Panc1 (cell line): ENCODE data around the gene TMEM175. TPM values are rescaled to one million over a fixed set of nuclear protein-coding genes. Genes with fewer than 3 reads are reported as not detected.

ENCODE experiments used
- ATAC-seq: fragments of 200-7000 bp; cut with Tn5 transposase; 2 replicates; pipeline ENCODE4 v1.9.1; 2020; ENCODE audit warnings: mild to moderate bottlenecking, moderate library complexity
- BruUV-seq: library from RNA; stranded (reverse); fragments of 400-500 nt; replicated peaks from 2 replicates; lab custom pipeline; 2021; lab: Mats Ljungman, UMichigan
- CTCF ChIA-PET: fragments of 300-600 bp; sonication (Branson Sonifier 250); formaldehyde crosslinking; loops from one replicate; lab custom pipeline; 2022; ENCODE audit warnings: antibody characterized with exemption; lab: Charles Lee
- POLR2A ChIA-PET: fragments of 300-600 bp; sonication (Branson Sonifier 250); formaldehyde crosslinking; loops from one replicate; lab custom pipeline; 2022; ENCODE audit warnings: antibody characterized with exemption; lab: Charles Lee
- DNase-seq: peaks from one replicate; pipeline ENCODE4 v3.0.0-alpha.2; 2010; ENCODE audit warnings: low read depth, low spot score
- H3K27ac ChIP-seq: 2 replicates; pipeline ENCODE4 v1.5.1; 2011; ENCODE audit warnings: mild to moderate bottlenecking, low read length, inconsistent platforms
- H3K27me3 ChIP-seq: fragments of 200-500 bp; sonication (Bioruptor generic); 2 replicates; pipeline ENCODE4 v1.6.0; 2014; ENCODE audit warnings: low read length, inconsistent platforms; ENCODE audit not compliant: control insufficient read depth, insufficient read depth
- H3K36me3 ChIP-seq: fragments of 200-500 bp; sonication (Bioruptor generic); 2 replicates; pipeline ENCODE4 v1.5.1; 2014; ENCODE audit warnings: inconsistent platforms, mild to moderate bottlenecking, low read length, moderate library complexity; ENCODE audit not compliant: control insufficient read depth, insufficient read depth
- H3K4me1 ChIP-seq: 2 replicates; pipeline ENCODE4 v1.5.1; 2011; ENCODE audit warnings: inconsistent platforms, mild to moderate bottlenecking, low read length, moderate library complexity; ENCODE audit not compliant: control insufficient read depth, insufficient read depth
- H3K4me3 ChIP-seq, 2 experiments: 2 replicates each; pipeline ENCODE4 v1.5.1; 2011 to 2012; ENCODE audit warnings: low read depth in 2 of 2, low read length in 2 of 2, mild to moderate bottlenecking in 2 of 2, inconsistent platforms in 1 of 2, moderate library complexity in 1 of 2
- H3K9me3 ChIP-seq: fragments of 200-500 bp; sonication (Bioruptor generic); 2 replicates; pipeline ENCODE4 v1.5.1; 2014; ENCODE audit warnings: low read depth, mild to moderate bottlenecking, inconsistent platforms, low read length, moderate library complexity; ENCODE audit not compliant: control insufficient read depth, insufficient read depth
- POLR2AphosphoS5 ChIP-seq: IDR thresholded peaks from 2 replicates; pipeline ENCODE4 v1.6.1; 2012; ENCODE audit warnings: mild to moderate bottlenecking, low read depth, low read length, moderate library complexity
- SIN3A ChIP-seq: IDR thresholded peaks from 2 replicates; pipeline ENCODE4 v1.6.1; 2012; ENCODE audit warnings: low read depth, mild to moderate bottlenecking, low read length, moderate library complexity, borderline replicate concordance; ENCODE audit not compliant: insufficient read depth
- TCF7L2 ChIP-seq: IDR thresholded peaks from 2 replicates; pipeline ENCODE4 v1.6.1; 2011; ENCODE audit warnings: mild to moderate bottlenecking, low read depth, low read length, inconsistent platforms
- in situ Hi-C: cut with HindIII; loops from 2 replicates; pipeline ENCODE4 v1.10.0; 2016; ENCODE audit warnings: low sequenced_read_pairs, low pct_unique_long_range_greater_than_20kb
- intact Hi-C: fragments of 100-400 bp; cut with micrococcal nuclease; formaldehyde crosslinking; loops from one replicate; pipeline ENCODE4 v1.10.0; 2022; ENCODE audit not compliant: unreplicated experiment
- total RNA-seq: library from RNA; stranded (reverse); gene quantifications from one replicate; pipeline ENCODE4 v1.2.1, GENCODE V29; 2021; ENCODE audit not compliant: unreplicated experiment
- TF ChIP-seq, protein P1 (sequence below): fragments of 450-650 bp; IDR thresholded peaks from 2 replicates; pipeline ENCODE4 v1.5.1; 2017; ENCODE audit warnings: mild to moderate bottlenecking
- TF ChIP-seq, protein P2 (sequence below), 2 experiments: IDR thresholded peaks; 2 replicates each; pipeline ENCODE4 v1.6.1; 2011 to 2012; ENCODE audit warnings: low read depth in 2 of 2, control low read depth in 1 of 2, low read length in 1 of 2, mild to moderate bottlenecking in 1 of 2, moderate library complexity in 1 of 2; ENCODE audit not compliant: insufficient read depth in 1 of 2

The TMEM175 gene
- total RNA-seq, 1 experiment from 2014 or later: 21.8 TPM

DNA sequence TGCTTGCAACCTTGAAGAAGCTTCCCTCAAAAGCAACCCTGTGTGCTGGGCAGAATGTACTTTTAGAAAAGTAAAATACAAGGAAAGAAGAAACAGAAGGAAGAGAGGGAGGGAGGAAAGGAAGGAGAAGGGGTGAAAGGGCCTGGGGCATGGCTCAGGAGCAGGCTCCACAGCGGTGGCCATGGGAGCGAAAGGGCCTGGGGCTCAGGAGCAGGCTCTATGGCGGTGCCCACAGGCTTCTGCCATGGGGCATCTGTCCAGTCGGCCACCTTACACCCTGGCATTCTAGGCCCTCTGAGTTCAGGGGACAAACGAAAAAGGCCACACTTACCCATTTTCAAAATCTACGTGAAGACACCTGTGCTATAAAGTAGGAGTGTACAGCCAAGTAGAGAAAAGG, 31.5 kb upstream of the TMEM175 start:
- DNase-seq (no peak), ATAC-seq (no peak)
- no peaks in the 10 kb centered on the region for H3K4me1 ChIP-seq
- ChIA-PET POLR2A (no interaction called here), CTCF (no interaction called here)
- TF ChIP-seq, protein P1, sequence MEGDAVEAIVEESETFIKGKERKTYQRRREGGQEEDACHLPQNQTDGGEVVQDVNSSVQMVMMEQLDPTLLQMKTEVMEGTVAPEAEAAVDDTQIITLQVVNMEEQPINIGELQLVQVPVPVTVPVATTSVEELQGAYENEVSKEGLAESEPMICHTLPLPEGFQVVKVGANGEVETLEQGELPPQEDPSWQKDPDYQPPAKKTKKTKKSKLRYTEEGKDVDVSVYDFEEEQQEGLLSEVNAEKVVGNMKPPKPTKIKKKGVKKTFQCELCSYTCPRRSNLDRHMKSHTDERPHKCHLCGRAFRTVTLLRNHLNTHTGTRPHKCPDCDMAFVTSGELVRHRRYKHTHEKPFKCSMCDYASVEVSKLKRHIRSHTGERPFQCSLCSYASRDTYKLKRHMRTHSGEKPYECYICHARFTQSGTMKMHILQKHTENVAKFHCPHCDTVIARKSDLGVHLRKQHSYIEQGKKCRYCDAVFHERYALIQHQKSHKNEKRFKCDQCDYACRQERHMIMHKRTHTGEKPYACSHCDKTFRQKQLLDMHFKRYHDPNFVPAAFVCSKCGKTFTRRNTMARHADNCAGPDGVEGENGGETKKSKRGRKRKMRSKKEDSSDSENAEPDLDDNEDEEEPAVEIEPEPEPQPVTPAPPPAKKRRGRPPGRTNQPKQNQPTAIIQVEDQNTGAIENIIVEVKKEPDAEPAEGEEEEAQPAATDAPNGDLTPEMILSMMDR: no peak
- TF ChIP-seq TCF7L2: no peak
- TF ChIP-seq, protein P2, sequence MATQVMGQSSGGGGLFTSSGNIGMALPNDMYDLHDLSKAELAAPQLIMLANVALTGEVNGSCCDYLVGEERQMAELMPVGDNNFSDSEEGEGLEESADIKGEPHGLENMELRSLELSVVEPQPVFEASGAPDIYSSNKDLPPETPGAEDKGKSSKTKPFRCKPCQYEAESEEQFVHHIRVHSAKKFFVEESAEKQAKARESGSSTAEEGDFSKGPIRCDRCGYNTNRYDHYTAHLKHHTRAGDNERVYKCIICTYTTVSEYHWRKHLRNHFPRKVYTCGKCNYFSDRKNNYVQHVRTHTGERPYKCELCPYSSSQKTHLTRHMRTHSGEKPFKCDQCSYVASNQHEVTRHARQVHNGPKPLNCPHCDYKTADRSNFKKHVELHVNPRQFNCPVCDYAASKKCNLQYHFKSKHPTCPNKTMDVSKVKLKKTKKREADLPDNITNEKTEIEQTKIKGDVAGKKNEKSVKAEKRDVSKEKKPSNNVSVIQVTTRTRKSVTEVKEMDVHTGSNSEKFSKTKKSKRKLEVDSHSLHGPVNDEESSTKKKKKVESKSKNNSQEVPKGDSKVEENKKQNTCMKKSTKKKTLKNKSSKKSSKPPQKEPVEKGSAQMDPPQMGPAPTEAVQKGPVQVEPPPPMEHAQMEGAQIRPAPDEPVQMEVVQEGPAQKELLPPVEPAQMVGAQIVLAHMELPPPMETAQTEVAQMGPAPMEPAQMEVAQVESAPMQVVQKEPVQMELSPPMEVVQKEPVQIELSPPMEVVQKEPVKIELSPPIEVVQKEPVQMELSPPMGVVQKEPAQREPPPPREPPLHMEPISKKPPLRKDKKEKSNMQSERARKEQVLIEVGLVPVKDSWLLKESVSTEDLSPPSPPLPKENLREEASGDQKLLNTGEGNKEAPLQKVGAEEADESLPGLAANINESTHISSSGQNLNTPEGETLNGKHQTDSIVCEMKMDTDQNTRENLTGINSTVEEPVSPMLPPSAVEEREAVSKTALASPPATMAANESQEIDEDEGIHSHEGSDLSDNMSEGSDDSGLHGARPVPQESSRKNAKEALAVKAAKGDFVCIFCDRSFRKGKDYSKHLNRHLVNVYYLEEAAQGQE (IDR thresholded peaks at IDR 0.05; ENCODE audit: insufficient read depth in 1 of 2, low read depth in 2 of 2, low read length in 1 of 2): no peak
- TF ChIP-seq POLR2AphosphoS5: no peak
- TF ChIP-seq SIN3A: no peak
- intact Hi-C loops: no loop called here
- BruUV-seq: no TSS peak
- H3K4me3 ChIP-seq: no peak overlapping the region
- H3K9me3 ChIP-seq: no peaks in the 10 kb centered on the region
- H3K27ac ChIP-seq: no peak overlapping the region
- no peaks in the 10 kb centered on the region for H3K36me3 ChIP-seq
- H3K27me3 ChIP-seq: no peaks in the 10 kb centered on the region
- in situ Hi-C loops: no loop called here

DNA sequence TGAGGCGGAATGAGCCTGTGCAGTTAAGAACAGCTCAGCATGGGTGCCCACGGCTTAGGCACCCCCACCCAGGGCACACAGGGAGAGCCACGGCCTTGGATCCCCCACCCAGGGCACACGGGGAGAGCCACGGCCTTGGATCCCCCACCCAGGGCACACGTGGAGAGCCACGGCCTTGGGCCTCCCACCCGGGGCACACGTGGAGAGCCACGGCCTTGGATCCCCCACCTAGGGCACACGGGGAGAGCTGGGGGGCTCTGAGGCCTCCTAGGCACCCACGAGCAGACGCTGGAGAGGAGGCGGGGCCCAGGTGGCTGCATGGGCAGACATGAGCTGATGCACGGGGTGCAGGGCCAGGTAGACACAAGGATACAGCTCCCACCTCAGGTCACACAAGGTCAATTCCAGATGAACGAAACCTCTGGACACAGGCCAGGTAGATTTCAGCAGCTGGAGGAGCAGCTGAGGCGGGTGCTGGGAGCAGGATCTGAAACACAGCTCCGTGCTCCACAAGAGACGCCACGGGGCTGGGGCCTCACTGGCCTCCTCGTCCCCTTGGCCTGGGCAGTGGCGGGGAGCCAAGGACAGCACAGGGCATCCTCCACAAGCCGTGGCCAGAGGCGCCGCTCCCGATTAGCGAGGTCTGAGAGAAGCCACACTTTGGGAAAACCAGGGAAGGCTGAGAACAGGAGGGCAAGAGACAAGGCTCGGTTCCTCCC, 30.9 kb upstream of the TMEM175 start:
- BruUV-seq: no TSS peak
- ChIA-PET CTCF (no interaction called here), POLR2A (no interaction called here)
- intact Hi-C loops (no loop called here), in situ Hi-C loops (no loop called here)
- Histone ChIP-seq H3K4me3 (no peak overlapping the region), H3K27me3 (no peaks in the 10 kb centered on the region), H3K36me3 (no peaks in the 10 kb centered on the region), H3K27ac (no peak overlapping the region), H3K4me1 (no peaks in the 10 kb centered on the region), H3K9me3 (no peaks in the 10 kb centered on the region)
- no peak for TF ChIP-seq SIN3A
- TF ChIP-seq POLR2AphosphoS5: no peak
- TF ChIP-seq, protein P1: no peak
- TF ChIP-seq, protein P2 (IDR thresholded peaks at IDR 0.05; ENCODE audit: insufficient read depth in 1 of 2, low read depth in 2 of 2, low read length in 1 of 2): no peak
- TF ChIP-seq TCF7L2: no peak
- ATAC-seq: no peak
- no peak for DNase-seq
